Right lobe of liver (tissue), 4 donors: Measurements from ENCODE around the gene SH3GL2.

Source experiments
- POLR2A ChIP-seq: fragments of 450-650 bp; IDR thresholded peaks from one replicate; pipeline ENCODE4 v1.6.1; 2017; ENCODE audit warnings: antibody characterized with exemption, mild to moderate bottlenecking
- TF ChIP-seq, protein P1 (sequence below), 4 donors: fragments of 200-600 bp in 3 of 4; fragments of 450-650 bp in 1 of 4; IDR thresholded peaks; one replicate each; pipeline versions ENCODE4 v1.5.1 to v1.8.0; 2016 to 2022; ENCODE audit warnings: antibody characterized with exemption in 4 of 4, mild to moderate bottlenecking in 2 of 4
- donor health status: DM: no; HTN: no; CAD: no.
- donor health status: DM: no; HTN: no; CAD: no.
- donor health status: DM: no; HTN: yes; CAD: no.

DNA sequence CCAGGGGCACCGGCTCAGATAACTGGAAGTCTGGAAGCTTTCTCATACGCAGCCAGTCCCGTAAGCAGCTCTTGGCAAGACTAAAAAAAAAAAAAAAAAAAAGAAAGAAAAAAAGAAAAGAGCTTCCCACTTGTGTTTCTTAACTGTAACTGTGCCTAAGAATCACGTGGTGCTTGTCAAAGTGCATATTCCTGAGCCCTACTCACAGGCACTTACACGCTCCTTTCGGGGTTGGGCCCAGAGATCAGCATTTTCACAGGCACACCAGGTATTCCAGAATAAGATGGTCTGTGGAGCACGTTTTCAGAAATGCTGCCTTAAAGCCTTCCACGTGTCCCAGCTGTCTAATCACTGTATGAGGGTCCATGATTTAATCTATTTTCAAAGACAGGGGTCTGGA is 22.6 kb upstream of the SH3GL2 start:
- TF ChIP-seq, protein P1, sequence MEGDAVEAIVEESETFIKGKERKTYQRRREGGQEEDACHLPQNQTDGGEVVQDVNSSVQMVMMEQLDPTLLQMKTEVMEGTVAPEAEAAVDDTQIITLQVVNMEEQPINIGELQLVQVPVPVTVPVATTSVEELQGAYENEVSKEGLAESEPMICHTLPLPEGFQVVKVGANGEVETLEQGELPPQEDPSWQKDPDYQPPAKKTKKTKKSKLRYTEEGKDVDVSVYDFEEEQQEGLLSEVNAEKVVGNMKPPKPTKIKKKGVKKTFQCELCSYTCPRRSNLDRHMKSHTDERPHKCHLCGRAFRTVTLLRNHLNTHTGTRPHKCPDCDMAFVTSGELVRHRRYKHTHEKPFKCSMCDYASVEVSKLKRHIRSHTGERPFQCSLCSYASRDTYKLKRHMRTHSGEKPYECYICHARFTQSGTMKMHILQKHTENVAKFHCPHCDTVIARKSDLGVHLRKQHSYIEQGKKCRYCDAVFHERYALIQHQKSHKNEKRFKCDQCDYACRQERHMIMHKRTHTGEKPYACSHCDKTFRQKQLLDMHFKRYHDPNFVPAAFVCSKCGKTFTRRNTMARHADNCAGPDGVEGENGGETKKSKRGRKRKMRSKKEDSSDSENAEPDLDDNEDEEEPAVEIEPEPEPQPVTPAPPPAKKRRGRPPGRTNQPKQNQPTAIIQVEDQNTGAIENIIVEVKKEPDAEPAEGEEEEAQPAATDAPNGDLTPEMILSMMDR (IDR thresholded peaks at IDR 0.05), result no peak
- no peak for TF ChIP-seq POLR2A
